Measurements from ENCODE around the gene MMP12.

Gene MMP12

DNA sequence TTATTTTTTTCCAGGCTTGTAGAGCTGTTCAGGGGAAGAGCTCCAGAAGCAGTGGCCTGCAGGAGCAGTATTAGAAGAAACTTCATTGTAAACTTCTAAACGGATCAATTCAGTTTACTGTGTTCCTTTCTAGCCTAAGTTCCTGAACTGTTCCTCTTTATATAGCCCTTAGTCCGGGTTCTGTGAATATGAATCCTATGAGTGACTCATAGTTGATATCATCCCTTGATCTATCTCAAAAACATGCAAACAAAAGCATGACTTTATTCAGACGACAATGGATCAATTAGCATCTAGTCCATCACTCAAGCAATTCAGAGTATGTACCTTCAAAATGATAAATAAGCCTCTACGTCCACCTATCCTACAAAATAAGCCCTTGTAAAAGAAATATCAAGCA lies at the start of gene MMP12:
MMP12 (minus strand) TSS at position 131 of the 400 bp plus-strand sequence; CDS start at position 86, 45 bp downstream.
- H3K27ac ChIP-seq (ENCODE audit: low read length): no peak within 1 kb of the TSS
- no peaks in the 10 kb centered on the region for H3K4me1 ChIP-seq (ENCODE audit: low read length)

DNA sequence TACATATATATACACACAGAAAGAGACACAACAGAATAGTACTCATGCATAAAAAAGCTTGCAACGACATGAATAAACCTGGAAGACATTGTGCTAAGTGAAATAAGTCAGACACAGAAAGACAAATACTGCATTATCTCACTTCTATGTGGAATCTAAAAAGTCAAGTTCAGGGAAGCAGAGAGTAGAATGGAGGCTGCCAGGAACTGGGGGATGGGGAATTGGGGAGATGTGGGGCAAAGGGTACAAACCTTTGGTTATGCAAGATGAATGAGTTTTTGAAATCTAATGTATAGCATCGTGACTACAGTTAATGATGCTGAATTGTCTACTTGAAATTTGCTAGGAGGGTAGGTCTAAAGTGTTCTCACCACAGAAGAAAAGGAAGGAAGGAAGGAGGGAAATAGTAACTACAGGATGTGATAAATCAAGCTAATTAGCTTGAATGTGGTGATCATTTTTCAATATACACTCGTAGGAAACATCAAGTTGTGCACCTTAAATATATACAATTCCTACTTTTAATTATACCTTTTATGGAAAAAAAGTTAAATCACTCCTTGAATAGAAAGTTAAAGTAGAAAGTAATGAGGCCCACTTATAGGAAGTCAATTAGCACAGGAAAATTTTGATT lies 46.9 kb upstream of the MMP12 start:
- Histone ChIP-seq H3K9me3 (ENCODE audit: insufficient read depth, low read length) (no peaks in the 10 kb centered on the region), H3K36me3 (replicated peaks; ENCODE audit: low read depth, low read length) (no peaks in the 10 kb centered on the region), H3K4me3 (ENCODE audit: low read length) (no peak overlapping the region), H3K27ac (ENCODE audit: low read length) (no peak overlapping the region), H3K79me2 (ENCODE audit: low read length) (no peaks in the 10 kb centered on the region), H3K4me2 (ENCODE audit: low read length) (no peak overlapping the region), H4K20me1 (ENCODE audit: insufficient read depth, low read length) (no peaks in the 10 kb centered on the region), H3K9ac (ENCODE audit: low read length) (no peak overlapping the region), H2AFZ (ENCODE audit: low read depth, low read length) (no peak overlapping the region), H3K4me1 (ENCODE audit: low read length) (peaks cover 23% of the 10 kb centered on the region), H3K27me3 (ENCODE audit: low read depth, low read length) (no peaks in the 10 kb centered on the region)
- TF ChIP-seq, protein P1, sequence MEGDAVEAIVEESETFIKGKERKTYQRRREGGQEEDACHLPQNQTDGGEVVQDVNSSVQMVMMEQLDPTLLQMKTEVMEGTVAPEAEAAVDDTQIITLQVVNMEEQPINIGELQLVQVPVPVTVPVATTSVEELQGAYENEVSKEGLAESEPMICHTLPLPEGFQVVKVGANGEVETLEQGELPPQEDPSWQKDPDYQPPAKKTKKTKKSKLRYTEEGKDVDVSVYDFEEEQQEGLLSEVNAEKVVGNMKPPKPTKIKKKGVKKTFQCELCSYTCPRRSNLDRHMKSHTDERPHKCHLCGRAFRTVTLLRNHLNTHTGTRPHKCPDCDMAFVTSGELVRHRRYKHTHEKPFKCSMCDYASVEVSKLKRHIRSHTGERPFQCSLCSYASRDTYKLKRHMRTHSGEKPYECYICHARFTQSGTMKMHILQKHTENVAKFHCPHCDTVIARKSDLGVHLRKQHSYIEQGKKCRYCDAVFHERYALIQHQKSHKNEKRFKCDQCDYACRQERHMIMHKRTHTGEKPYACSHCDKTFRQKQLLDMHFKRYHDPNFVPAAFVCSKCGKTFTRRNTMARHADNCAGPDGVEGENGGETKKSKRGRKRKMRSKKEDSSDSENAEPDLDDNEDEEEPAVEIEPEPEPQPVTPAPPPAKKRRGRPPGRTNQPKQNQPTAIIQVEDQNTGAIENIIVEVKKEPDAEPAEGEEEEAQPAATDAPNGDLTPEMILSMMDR (IDR thresholded peaks at IDR 0.05; ENCODE audit: low read depth, low read length): no peak
- no peak for TF ChIP-seq EZH2phosphoT487 (IDR thresholded peaks at IDR 0.05; ENCODE audit: low read depth)

More for the DNA sequence above, at the start of gene MMP12:
- Histone ChIP-seq H2AFZ (ENCODE audit: low read depth, low read length) (no peak within 1 kb of the TSS), H3K9ac (ENCODE audit: low read length) (no peak within 1 kb of the TSS), H3K9me3 (ENCODE audit: insufficient read depth, low read length) (no peaks in the 10 kb centered on the region), H3K79me2 (ENCODE audit: low read length) (no peaks in the 10 kb centered on the region), H3K4me3 (ENCODE audit: low read length) (no peak within 1 kb of the TSS), H3K4me2 (ENCODE audit: low read length) (no peak within 1 kb of the TSS), H3K27me3 (ENCODE audit: low read depth, low read length) (no peaks in the 10 kb centered on the region), H4K20me1 (ENCODE audit: insufficient read depth, low read length) (no peaks in the 10 kb centered on the region), H3K36me3 (replicated peaks; ENCODE audit: low read depth, low read length) (no peaks in the 10 kb centered on the region)
- TF ChIP-seq, protein P1 (IDR thresholded peaks at IDR 0.05; ENCODE audit: low read depth, low read length): no peak
- TF ChIP-seq EZH2phosphoT487 (IDR thresholded peaks at IDR 0.05; ENCODE audit: low read depth): no peak

DNA sequence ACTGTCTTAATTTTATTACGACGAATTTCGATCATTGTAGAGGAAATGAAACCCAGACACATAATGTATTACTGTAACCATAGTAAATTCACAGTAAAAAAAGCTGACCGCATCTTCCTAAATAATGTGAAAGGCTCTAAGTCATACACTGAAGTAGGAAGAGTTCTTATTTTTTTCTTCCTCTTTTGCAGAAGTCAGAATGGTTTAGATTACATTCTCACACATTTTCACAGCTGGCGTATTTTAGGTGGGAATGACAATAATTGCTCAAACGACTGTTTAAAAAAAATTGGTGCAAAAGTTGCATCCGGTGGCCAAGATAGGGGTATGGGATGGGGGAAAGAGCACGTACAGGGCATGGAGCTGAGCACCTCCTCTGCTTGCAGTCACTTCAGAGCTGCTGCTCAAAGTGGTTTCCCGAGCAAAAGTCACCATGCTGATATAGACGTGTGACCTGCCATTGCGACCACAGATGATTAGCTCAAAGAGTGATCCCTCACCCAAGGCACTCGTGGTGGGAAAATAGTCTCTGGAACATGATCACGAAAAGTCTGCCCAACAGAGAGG lies 45.4 kb upstream of the MMP12 start:
- Histone ChIP-seq H3K27me3 (ENCODE audit: low read depth, low read length) (no peaks in the 10 kb centered on the region), H3K36me3 (replicated peaks; ENCODE audit: low read depth, low read length) (no peaks in the 10 kb centered on the region), H3K4me2 (ENCODE audit: low read length) (peak overlapping the region; percentile 70), H3K79me2 (ENCODE audit: low read length) (no peaks in the 10 kb centered on the region), H3K4me3 (ENCODE audit: low read length) (peak overlapping the region; percentile 34; the same call in 1 of the 2 replicates), H3K27ac (ENCODE audit: low read length) (peak overlapping the region; percentile 35; the same call in 1 of the 2 replicates), H3K4me1 (ENCODE audit: low read length) (peaks cover 22% of the 10 kb centered on the region), H4K20me1 (ENCODE audit: insufficient read depth, low read length) (no peaks in the 10 kb centered on the region), H3K9ac (ENCODE audit: low read length) (no peak overlapping the region), H3K9me3 (ENCODE audit: insufficient read depth, low read length) (no peaks in the 10 kb centered on the region), H2AFZ (ENCODE audit: low read depth, low read length) (no peak overlapping the region)
- no peak for TF ChIP-seq EZH2phosphoT487 (IDR thresholded peaks at IDR 0.05; ENCODE audit: low read depth)
- TF ChIP-seq, protein P1 (IDR thresholded peaks at IDR 0.05; ENCODE audit: low read depth, low read length): no peak

DNA sequence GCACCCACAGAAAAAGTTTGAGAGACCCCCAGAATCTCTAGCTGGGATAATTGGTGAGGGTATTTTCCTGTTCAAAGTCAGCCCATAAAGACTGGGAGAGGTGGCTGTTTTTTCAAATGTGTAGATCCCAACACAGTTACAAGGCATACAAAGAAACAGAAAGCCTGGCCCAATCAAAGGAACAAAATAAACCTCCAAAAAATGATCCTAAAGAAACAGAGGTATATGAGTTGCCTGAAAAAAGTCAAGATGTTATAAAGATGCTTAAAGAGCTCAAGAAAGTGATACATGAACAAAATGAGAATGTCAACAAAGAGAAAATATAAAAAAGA lies 40.2 kb upstream of the MMP12 start:
- Histone ChIP-seq H3K27ac (ENCODE audit: low read length) (no peak overlapping the region), H4K20me1 (ENCODE audit: insufficient read depth, low read length) (no peaks in the 10 kb centered on the region), H3K36me3 (replicated peaks; ENCODE audit: low read depth, low read length) (no peaks in the 10 kb centered on the region), H3K79me2 (ENCODE audit: low read length) (no peaks in the 10 kb centered on the region), H3K4me2 (ENCODE audit: low read length) (no peak overlapping the region), H3K9me3 (ENCODE audit: insufficient read depth, low read length) (no peaks in the 10 kb centered on the region), H3K4me3 (ENCODE audit: low read length) (no peak overlapping the region), H2AFZ (ENCODE audit: low read depth, low read length) (no peak overlapping the region), H3K9ac (ENCODE audit: low read length) (no peak overlapping the region), H3K27me3 (ENCODE audit: low read depth, low read length) (no peaks in the 10 kb centered on the region), H3K4me1 (ENCODE audit: low read length) (peaks cover 6% of the 10 kb centered on the region)
- TF ChIP-seq, protein P1 (IDR thresholded peaks at IDR 0.05; ENCODE audit: low read depth, low read length): no peak; the same call in 1 of the 2 replicates
- no peak for TF ChIP-seq EZH2phosphoT487 (IDR thresholded peaks at IDR 0.05; ENCODE audit: low read depth)
